HCT116 (cell line): ENCODE results near the gene MGAT4C. TPM values are rescaled to one million over a fixed set of nuclear protein-coding genes. Genes with fewer than 3 reads are reported as not detected.
"Not testable (repeated sequence)": the region's sequence is repeated elsewhere in the genome, so short reads cannot be mapped to it uniquely, and the experiment has no call there.

Source experiments
- ATAC-seq: fragments of 200-7000 bp; cut with Tn5 transposase; 2 replicates; pipeline ENCODE4 v1.9.1; 2020; ENCODE audit warnings: mild to moderate bottlenecking, moderate library complexity
- Bru-seq: library from RNA; stranded (reverse); fragments of 400-500 nt; gene quantifications from one replicate; lab custom pipeline; 2021; lab: Mats Ljungman, UMichigan
- BruChase-seq, 2 experiments: library from RNA; stranded (reverse); fragments of 400-500 nt; gene quantifications; one replicate each; lab custom pipeline; 2021; lab: Mats Ljungman, UMichigan
- BruUV-seq: library from RNA; stranded (reverse); fragments of 400-500 nt; replicated peaks from 2 replicates; lab custom pipeline; 2021; lab: Mats Ljungman, UMichigan
- CTCF ChIA-PET: fragments of 300-600 bp; sonication (Branson Sonifier 250); formaldehyde crosslinking; loops from one replicate; lab custom pipeline; 2021; ENCODE audit warnings: antibody characterized with exemption; lab: Charles Lee
- POLR2A ChIA-PET: fragments of 300-600, 350-600 bp; sonication (Branson Sonifier 250); formaldehyde crosslinking; loops from one replicate; lab custom pipeline; 2021; ENCODE audit warnings: antibody characterized with exemption; lab: Charles Lee
- RAD21 ChIA-PET, 2 experiments: fragments of 300-600 bp; sonication (Branson Sonifier 250); formaldehyde crosslinking; loops; one replicate each; lab custom pipeline; 2023; ENCODE audit warnings: low total read pairs in 2 of 2; ENCODE audit not compliant: uncharacterized antibody in 2 of 2, unreplicated experiment in 2 of 2, low non-redundant PET in 1 of 2; lab: Charles Lee
- DNase-seq: peaks from one replicate; pipeline ENCODE4 v3.0.0-alpha.2; 2010; ENCODE audit warnings: low read depth, low spot score
- H2AFZ ChIP-seq: fragments of 200-600 bp; shearing (Covaris generic), sonication (generic); 2 replicates; pipeline ENCODE4 v1.6.1; 2017; ENCODE audit warnings: low read depth, mixed run types, mixed read lengths, antibody characterized with exemption, low read length; ENCODE audit not compliant: poor library complexity, severe bottlenecking
- H3K27ac ChIP-seq: 2 replicates; pipeline ENCODE4 v1.5.1; 2012; ENCODE audit warnings: low read depth, low read length
- H3K27me3 ChIP-seq: fragments of 200-600 bp; sonication (generic); 2 replicates; pipeline ENCODE4 v1.6.1; 2016; ENCODE audit warnings: mixed run types, low read length, mixed read lengths; ENCODE audit not compliant: insufficient read depth
- H3K36me3 ChIP-seq, 2 experiments: fragments of 200-500 bp in 1 of 2; fragments of 200-600 bp in 1 of 2; sonication (Bioruptor generic) in 1 of 2; sonication (generic) in 1 of 2; 2 replicates each; pipeline versions ENCODE4 v1.5.1 to v1.6.1; 2014 to 2016; ENCODE audit warnings: low read length in 2 of 2, inconsistent platforms in 1 of 2, mixed read lengths in 1 of 2, mixed run types in 1 of 2; ENCODE audit not compliant: insufficient read depth in 2 of 2, control insufficient read depth in 1 of 2
- H3K4me1 ChIP-seq, 2 experiments: fragments of 200-600 bp in 1 of 2; sonication (generic) in 1 of 2; 2 replicates each; pipeline versions ENCODE4 v1.5.1 to v1.6.1; 2012 to 2017; ENCODE audit warnings: low read length in 2 of 2, inconsistent platforms in 1 of 2, mild to moderate bottlenecking in 1 of 2, mixed read lengths in 1 of 2, mixed run types in 1 of 2, moderate library complexity in 1 of 2; ENCODE audit not compliant: insufficient read depth in 2 of 2, control insufficient read depth in 1 of 2
- H3K4me2 ChIP-seq: fragments of 200-600 bp; sonication (generic); 2 replicates; pipeline ENCODE4 v1.6.1; 2017; ENCODE audit warnings: mixed run types, low read length, mixed read lengths
- H3K4me3 ChIP-seq, 2 experiments: fragments of 200-600 bp in 1 of 2; sonication (generic) in 1 of 2; replicated peaks in 1 of 2; 2 replicates each; pipeline ENCODE4 v1.5.1; 2011 to 2016; ENCODE audit warnings: low read length in 2 of 2, control low read depth in 1 of 2, low read depth in 1 of 2, mild to moderate bottlenecking in 1 of 2, mixed read lengths in 1 of 2, mixed run types in 1 of 2
- H3K79me2 ChIP-seq: fragments of 200-600 bp; sonication (generic); 2 replicates; pipeline ENCODE4 v1.6.1; 2017; ENCODE audit warnings: mild to moderate bottlenecking, mixed run types, low read length, moderate library complexity, mixed read lengths; ENCODE audit not compliant: insufficient read depth
- H3K9ac ChIP-seq: fragments of 200-600 bp; sonication (generic); 2 replicates; pipeline ENCODE4 v1.6.1; 2016; ENCODE audit warnings: low read length, mixed read lengths
- H3K9me2 ChIP-seq: fragments of 200-600 bp; sonication (generic), shearing (Covaris generic); 2 replicates; pipeline ENCODE4 v1.6.1; 2017; ENCODE audit warnings: mixed run types, mild to moderate bottlenecking, moderate library complexity; ENCODE audit not compliant: insufficient read depth
- H3K9me3 ChIP-seq, 2 experiments: fragments of 200-500 bp in 1 of 2; fragments of 200-600 bp in 1 of 2; sonication (Bioruptor generic) in 1 of 2; sonication (generic) in 1 of 2; 2 replicates each; pipeline ENCODE4 v1.6.1; 2014 to 2017; ENCODE audit warnings: low read length in 2 of 2, mixed read lengths in 2 of 2, inconsistent platforms in 1 of 2, low read depth in 1 of 2, mild to moderate bottlenecking in 1 of 2, mixed run types in 1 of 2, moderate library complexity in 1 of 2; ENCODE audit not compliant: control insufficient read depth in 1 of 2, insufficient read depth in 1 of 2
- H4K20me1 ChIP-seq: fragments of 200-600 bp; sonication (generic), shearing (Covaris generic); 2 replicates; pipeline ENCODE4 v1.6.1; 2017; ENCODE audit warnings: mixed run types, mild to moderate bottlenecking, moderate library complexity; ENCODE audit not compliant: insufficient read depth
- CTCF ChIP-seq, 3 experiments: fragments of 200-600 bp in 1 of 3; sonication (generic) in 1 of 3; IDR thresholded peaks in 2 of 3; conservative IDR thresholded peaks in 1 of 3; 2 replicates each; pipeline ENCODE4 v1.5.1; 2012 to 2017; ENCODE audit warnings: low read depth in 2 of 3, low read length in 2 of 3, antibody characterized with exemption in 1 of 3, borderline replicate concordance in 1 of 3, control low read depth in 1 of 3, mild to moderate bottlenecking in 1 of 3, mixed read lengths in 1 of 3, mixed run types in 1 of 3, moderate library complexity in 1 of 3; ENCODE audit not compliant: insufficient read depth in 1 of 3
- ELF1 ChIP-seq: IDR thresholded peaks from 2 replicates; pipeline ENCODE4 v1.6.1; 2012; ENCODE audit warnings: low read depth, borderline replicate concordance
- FOSL1 ChIP-seq: IDR thresholded peaks from 2 replicates; pipeline ENCODE4 v1.6.1; 2012; ENCODE audit warnings: low read depth
- TCF7L2 ChIP-seq: IDR thresholded peaks from 2 replicates; pipeline ENCODE4 v1.7.0; 2011; ENCODE audit warnings: borderline replicate concordance, inconsistent platforms; ENCODE audit not compliant: insufficient read depth, insufficient read length; ENCODE audit errors: extremely low read depth
- ZFX ChIP-seq: fragments of 450-650 bp; IDR thresholded peaks from 2 replicates; pipeline ENCODE4 v1.6.1; 2017
- intact Hi-C: fragments of 100-400 bp; cut with micrococcal nuclease; formaldehyde crosslinking; loops from 2 replicates; pipeline ENCODE4 v1.10.0; 2022
- long read RNA-seq: library from polyadenylated mRNA; unstranded; transcript quantifications from one replicate; pipeline ENCODE4 v2.0.0, GENCODE V29; 2021; ENCODE audit not compliant: unreplicated experiment
- polyA plus RNA-seq: library from polyadenylated mRNA; unstranded; fragments of >200 nt; gene quantifications from 2 replicates; pipeline ENCODE4 v1.2.1, GENCODE V29; 2012; ENCODE audit warnings: missing spikeins
- total RNA-seq: library from RNA; stranded (reverse); gene quantifications from one replicate; pipeline ENCODE4 v1.2.1, GENCODE V29; 2021; ENCODE audit not compliant: unreplicated experiment

The MGAT4C gene
- total RNA-seq (not detected), Bru-seq, nascent RNA (percentile 14 among the genes with signal in this experiment), BruChase-seq, experiment 1, labeled RNA remaining after a 6-hour chase (percentile 12 among the genes with signal in this experiment), BruChase-seq, experiment 2, labeled RNA remaining after a 2-hour chase (percentile 17 among the genes with signal in this experiment)
- not detected in 2 replicates for polyA plus RNA-seq
- long read RNA-seq: 0 reads

- no peak within 1 kb of the TSS for H3K27ac ChIP-seq
- ChIA-PET RAD21 (no interaction called here), CTCF (interaction anchor here (1.0 kb wide), 1 partner anchor 659 kb away, joined by 4 read pairs; no protein-coding TSS in a partner anchor), POLR2A (no interaction called here)
- H3K79me2 ChIP-seq: no peaks in the 10 kb centered on the region
- H3K36me3 ChIP-seq: no peaks in the 10 kb centered on the region
- no peaks in the 10 kb centered on the region for H3K9me3 ChIP-seq
- no TSS peak for BruUV-seq
- no peaks in the 10 kb centered on the region for H4K20me1 ChIP-seq
- no peak for ATAC-seq
- H3K9me2 ChIP-seq: no peaks in the 10 kb centered on the region
- TF ChIP-seq ZFX (no peak), ELF1 (no peak), CTCF (IDR thresholded peaks at IDR 0.05 in 2 of 3, conservative IDR thresholded peaks at IDR 0.05 in 1 of 3; ENCODE audit: borderline replicate concordance in 1 of 3, insufficient read depth in 1 of 3, low read depth in 2 of 3, low read length in 2 of 3) (no peak), TCF7L2 (no peak), FOSL1 (no peak)
- H3K27me3 ChIP-seq: no peaks in the 10 kb centered on the region
- no peak within 1 kb of the TSS for H3K4me3 ChIP-seq
- H2AFZ ChIP-seq: peak within 1 kb of the TSS; percentile 34
- no peaks in the 10 kb centered on the region for H3K4me1 ChIP-seq
- DNase-seq: no peak
- H3K4me2 ChIP-seq: no peak within 1 kb of the TSS
- H3K9ac ChIP-seq: no peak within 1 kb of the TSS
- intact Hi-C loops: no loop called here
These were observed at the start of gene MGAT4C for GRCh38 chr12:86256163-86256562. Gene MGAT4C, minus strand, starts transcription at chr12:86256391.

- RAD21 ChIA-PET, H3K4me2 ChIP-seq, H3K27ac ChIP-seq, H3K9me2 ChIP-seq, H2AFZ ChIP-seq, H3K9ac ChIP-seq, H3K36me3 ChIP-seq, POLR2A ChIA-PET, H3K4me1 ChIP-seq, H3K27me3 ChIP-seq, H3K4me3 ChIP-seq, H3K9me3 ChIP-seq, ATAC-seq, intact Hi-C loops, CTCF ChIA-PET, H4K20me1 ChIP-seq, H3K79me2 ChIP-seq, BruUV-seq, DNase-seq: not testable (repeated sequence)
These were observed 40.2 kb upstream of the MGAT4C start for GRCh38 chr12:86296396-86296795.
